Measurements from ENCODE around the gene UBTD1.
"Not testable (repeated sequence)": the region's sequence is repeated elsewhere in the genome, so short reads cannot be mapped to it uniquely, and the experiment has no call there.

Gene UBTD1

GRCh38 chr10:97464226-97464625 is 34.5 kb upstream of the UBTD1 start:
- no peak overlapping the region for H3K27ac ChIP-seq (ENCODE audit: low read length)
- no peaks in the 10 kb centered on the region for H3K9me3 ChIP-seq (ENCODE audit: insufficient read depth, low read depth, low read length)
- H3K9ac ChIP-seq (ENCODE audit: low read depth, low read length), result no peak overlapping the region
- peaks cover 99% of the 10 kb centered on the region for H3K36me3 ChIP-seq (ENCODE audit: insufficient read depth, low read depth, low read length)
- H3K4me1 ChIP-seq (ENCODE audit: insufficient read depth, low read length), result no peaks in the 10 kb centered on the region; the same call in 1 of the 2 replicates
- no peaks in the 10 kb centered on the region for H3K27me3 ChIP-seq (ENCODE audit: insufficient read depth, low read length)
- H3K4me3 ChIP-seq (ENCODE audit: low read length), result no peak overlapping the region

GRCh38 chr10:97465982-97466381 is 32.7 kb upstream of the UBTD1 start:
- Histone ChIP-seq H3K27me3 (ENCODE audit: insufficient read depth, low read length) (no peaks in the 10 kb centered on the region), H3K4me1 (ENCODE audit: insufficient read depth, low read length) (no peaks in the 10 kb centered on the region; the same call in 1 of the 2 replicates), H3K9ac (ENCODE audit: low read depth, low read length) (no peak overlapping the region), H3K9me3 (ENCODE audit: insufficient read depth, low read depth, low read length) (no peaks in the 10 kb centered on the region), H3K27ac (ENCODE audit: low read length) (no peak overlapping the region), H3K36me3 (ENCODE audit: insufficient read depth, low read depth, low read length) (peaks cover 99% of the 10 kb centered on the region), H3K4me3 (ENCODE audit: low read length) (no peak overlapping the region)

- Histone ChIP-seq H3K4me3 (ENCODE audit: low read length) (no peak overlapping the region), H3K4me1 (ENCODE audit: insufficient read depth, low read length) (no peaks in the 10 kb centered on the region; the same call in 1 of the 2 replicates), H3K27ac (ENCODE audit: low read length) (no peak overlapping the region), H3K9me3 (ENCODE audit: insufficient read depth, low read depth, low read length) (no peaks in the 10 kb centered on the region), H3K27me3 (ENCODE audit: insufficient read depth, low read length) (no peaks in the 10 kb centered on the region), H3K36me3 (ENCODE audit: insufficient read depth, low read depth, low read length) (peaks cover 99% of the 10 kb centered on the region), H3K9ac (ENCODE audit: low read depth, low read length) (no peak overlapping the region)
Measured at GRCh38 chr10:97466755-97467154, 32.0 kb upstream of the UBTD1 start.

GRCh38 chr10:97468162-97468561 is 30.6 kb upstream of the UBTD1 start:
- Histone ChIP-seq H3K4me3 (ENCODE audit: low read length) (no peak overlapping the region), H3K4me1 (ENCODE audit: insufficient read depth, low read length) (no peaks in the 10 kb centered on the region; the same call in 1 of the 2 replicates), H3K9me3 (ENCODE audit: insufficient read depth, low read depth, low read length) (no peaks in the 10 kb centered on the region), H3K36me3 (ENCODE audit: insufficient read depth, low read depth, low read length) (peaks cover 97% of the 10 kb centered on the region), H3K27me3 (ENCODE audit: insufficient read depth, low read length) (no peaks in the 10 kb centered on the region), H3K27ac (ENCODE audit: low read length) (no peak overlapping the region), H3K9ac (ENCODE audit: low read depth, low read length) (no peak overlapping the region)

- not testable (repeated sequence) for H3K9ac ChIP-seq (ENCODE audit: low read depth, low read length); H3K4me3 ChIP-seq (ENCODE audit: low read length); H3K4me1 ChIP-seq (ENCODE audit: insufficient read depth, low read length); H3K27me3 ChIP-seq (ENCODE audit: insufficient read depth, low read length); H3K9me3 ChIP-seq (ENCODE audit: insufficient read depth, low read depth, low read length); H3K27ac ChIP-seq (ENCODE audit: low read length)
- H3K36me3 ChIP-seq (ENCODE audit: insufficient read depth, low read depth, low read length), result peaks cover 98% of the 10 kb centered on the region
Measured at GRCh38 chr10:97468781-97469180, 29.9 kb upstream of the UBTD1 start.

- H3K27ac ChIP-seq (ENCODE audit: low read length), result no peak overlapping the region
- H3K4me3 ChIP-seq (ENCODE audit: low read length), result no peak overlapping the region
- peaks cover 5% of the 10 kb centered on the region for H3K4me1 ChIP-seq (ENCODE audit: insufficient read depth, low read length)
- H3K27me3 ChIP-seq (ENCODE audit: insufficient read depth, low read length), result no peaks in the 10 kb centered on the region
- no peak overlapping the region for H3K9ac ChIP-seq (ENCODE audit: low read depth, low read length)
- H3K36me3 ChIP-seq (ENCODE audit: insufficient read depth, low read depth, low read length), result peaks cover 93% of the 10 kb centered on the region
- no peaks in the 10 kb centered on the region for H3K9me3 ChIP-seq (ENCODE audit: insufficient read depth, low read depth, low read length)
Measured at GRCh38 chr10:97474918-97475317, 23.8 kb upstream of the UBTD1 start.

- no peaks in the 10 kb centered on the region for H3K9me3 ChIP-seq (ENCODE audit: insufficient read depth, low read depth, low read length)
- H3K27me3 ChIP-seq (ENCODE audit: insufficient read depth, low read length), result no peaks in the 10 kb centered on the region
- no peak overlapping the region for H3K27ac ChIP-seq (ENCODE audit: low read length)
- peaks cover 90% of the 10 kb centered on the region for H3K36me3 ChIP-seq (ENCODE audit: insufficient read depth, low read depth, low read length)
- H3K4me1 ChIP-seq (ENCODE audit: insufficient read depth, low read length), result peaks cover 13% of the 10 kb centered on the region
- no peak overlapping the region for H3K9ac ChIP-seq (ENCODE audit: low read depth, low read length)
- H3K4me3 ChIP-seq (ENCODE audit: low read length), result no peak overlapping the region
Measured at GRCh38 chr10:97475936-97476594, 22.7 kb upstream of the UBTD1 start.

- peak overlapping the region; percentile 18; the same call in 1 of the 2 replicates for H3K4me3 ChIP-seq (ENCODE audit: low read length)
- H3K27ac ChIP-seq (ENCODE audit: low read length), result peak overlapping the region; percentile 73
- H3K36me3 ChIP-seq (ENCODE audit: insufficient read depth, low read depth, low read length), result peaks cover 70% of the 10 kb centered on the region
- H3K4me1 ChIP-seq (ENCODE audit: insufficient read depth, low read length), result peaks cover 15% of the 10 kb centered on the region
- H3K9ac ChIP-seq (ENCODE audit: low read depth, low read length), result peak overlapping the region; percentile 68; the same call in 1 of the 2 replicates
- not testable (repeated sequence) for H3K27me3 ChIP-seq (ENCODE audit: insufficient read depth, low read length); H3K9me3 ChIP-seq (ENCODE audit: insufficient read depth, low read depth, low read length)
Measured at GRCh38 chr10:97479410-97479809, 19.3 kb upstream of the UBTD1 start.

- Histone ChIP-seq H3K4me1 (ENCODE audit: insufficient read depth, low read length) (peaks cover 15% of the 10 kb centered on the region), H3K36me3 (ENCODE audit: insufficient read depth, low read depth, low read length) (peaks cover 65% of the 10 kb centered on the region), H3K27ac (ENCODE audit: low read length) (peak overlapping the region; percentile 41), H3K9me3 (ENCODE audit: insufficient read depth, low read depth, low read length) (no peaks in the 10 kb centered on the region), H3K4me3 (ENCODE audit: low read length) (no peak overlapping the region), H3K27me3 (ENCODE audit: insufficient read depth, low read length) (no peaks in the 10 kb centered on the region), H3K9ac (ENCODE audit: low read depth, low read length) (peak overlapping the region; percentile 70; the same call in 1 of the 2 replicates)
Measured at GRCh38 chr10:97479939-97480338, 18.8 kb upstream of the UBTD1 start.

- no peaks in the 10 kb centered on the region for H3K27me3 ChIP-seq (ENCODE audit: insufficient read depth, low read length)
- H3K9me3 ChIP-seq (ENCODE audit: insufficient read depth, low read depth, low read length), result no peaks in the 10 kb centered on the region
- peaks cover 54% of the 10 kb centered on the region for H3K36me3 ChIP-seq (ENCODE audit: insufficient read depth, low read depth, low read length)
- H3K27ac ChIP-seq (ENCODE audit: low read length), result no peak overlapping the region
- H3K9ac ChIP-seq (ENCODE audit: low read depth, low read length), result peak overlapping the region; percentile 70; the same call in 1 of the 2 replicates
- H3K4me1 ChIP-seq (ENCODE audit: insufficient read depth, low read length), result peaks cover 15% of the 10 kb centered on the region
- H3K4me3 ChIP-seq (ENCODE audit: low read length), result no peak overlapping the region
Measured at GRCh38 chr10:97481071-97481470, 17.7 kb upstream of the UBTD1 start.

GRCh38 chr10:97482381-97482780 is 16.3 kb upstream of the UBTD1 start:
- Histone ChIP-seq H3K9me3 (ENCODE audit: insufficient read depth, low read depth, low read length) (no peaks in the 10 kb centered on the region), H3K4me3 (ENCODE audit: low read length) (no peak overlapping the region), H3K9ac (ENCODE audit: low read depth, low read length) (no peak overlapping the region), H3K4me1 (ENCODE audit: insufficient read depth, low read length) (peaks cover 15% of the 10 kb centered on the region), H3K36me3 (ENCODE audit: insufficient read depth, low read depth, low read length) (peaks cover 41% of the 10 kb centered on the region), H3K27me3 (ENCODE audit: insufficient read depth, low read length) (no peaks in the 10 kb centered on the region), H3K27ac (ENCODE audit: low read length) (no peak overlapping the region)

GRCh38 chr10:97483506-97483905 is 15.2 kb upstream of the UBTD1 start:
- Histone ChIP-seq H3K9ac (ENCODE audit: low read depth, low read length) (no peak overlapping the region), H3K9me3 (ENCODE audit: insufficient read depth, low read depth, low read length) (peaks cover 3% of the 10 kb centered on the region; the same call in 1 of the 2 replicates), H3K27me3 (ENCODE audit: insufficient read depth, low read length) (no peaks in the 10 kb centered on the region), H3K4me1 (ENCODE audit: insufficient read depth, low read length) (peaks cover 15% of the 10 kb centered on the region), H3K36me3 (ENCODE audit: insufficient read depth, low read depth, low read length) (peaks cover 30% of the 10 kb centered on the region), H3K27ac (ENCODE audit: low read length) (no peak overlapping the region), H3K4me3 (ENCODE audit: low read length) (no peak overlapping the region)
